Measurements from ENCODE around the gene KCTD12. TPM values are rescaled to one million over a fixed set of nuclear protein-coding genes. Genes with fewer than 3 reads are reported as not detected.
"Not testable (repeated sequence)": the region's sequence is repeated elsewhere in the genome, so short reads cannot be mapped to it uniquely, and the experiment has no call there.

KCTD12 gene
- total RNA-seq, 1 experiment from 2014 or later, result 1.2 TPM

GRCh38 chr13:76903544-76904162 lies 17.4 kb upstream of the KCTD12 start:
- H3K27me3 ChIP-seq (replicated peaks), result no peaks in the 10 kb centered on the region
- H3K9me3 ChIP-seq (replicated peaks), result peaks cover 3% of the 10 kb centered on the region; the same call in 1 of the 2 replicates
- H3K4me3 ChIP-seq, result no peak overlapping the region
- peak; percentile 16 to 50 for DNase-seq (ENCODE audit: low read depth in 1 of 2, low spot score in 2 of 2)
- no peak overlapping the region for H3K27ac ChIP-seq
- H3K36me3 ChIP-seq, result no peaks in the 10 kb centered on the region
- no peaks in the 10 kb centered on the region for H3K4me1 ChIP-seq (replicated peaks)

DNA sequence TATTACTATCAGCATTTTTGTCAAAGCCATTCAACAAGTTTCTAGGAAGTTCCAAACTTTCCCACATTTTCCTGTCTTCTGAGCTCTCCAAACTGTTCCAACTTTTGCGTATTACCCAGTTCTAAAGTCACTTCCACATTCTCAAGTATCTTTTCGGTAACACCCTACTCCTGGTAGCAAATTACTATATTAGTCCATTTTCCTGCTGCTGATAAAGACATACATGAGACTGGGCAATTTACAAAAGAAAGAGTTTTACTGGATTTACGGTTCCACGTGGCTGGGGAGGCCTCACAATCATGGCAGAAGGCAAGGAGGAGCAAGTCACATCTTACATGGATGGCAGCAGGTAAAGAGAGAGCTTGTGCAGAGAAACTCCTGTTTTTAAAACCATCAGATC lies 12.9 kb upstream of the KCTD12 start:
- not testable (repeated sequence) for DNase-seq (ENCODE audit: low read depth in 1 of 2, low spot score in 2 of 2)

DNA sequence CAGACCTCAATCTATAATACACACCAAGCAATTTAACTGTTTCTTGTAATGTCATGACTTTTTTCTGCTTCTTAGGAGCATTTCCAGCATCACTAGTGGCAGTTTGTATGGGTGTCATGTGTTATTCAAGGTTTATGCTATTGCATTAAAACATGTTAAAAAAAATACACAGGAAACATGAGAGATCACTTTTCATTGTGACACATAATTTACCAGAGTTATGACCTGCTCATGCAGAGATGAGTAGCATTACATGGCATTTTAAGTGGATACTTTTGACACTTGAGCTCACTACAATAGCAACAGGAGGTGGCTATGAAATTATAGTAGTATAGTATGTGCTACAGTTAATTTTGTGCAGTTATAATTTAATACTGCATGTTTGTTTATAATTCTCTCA lies 11.0 kb upstream of the KCTD12 start:
- not testable (repeated sequence) for H3K9me3 ChIP-seq (replicated peaks); H3K27ac ChIP-seq; DNase-seq (ENCODE audit: low read depth in 1 of 2, low spot score in 2 of 2); H3K4me1 ChIP-seq (replicated peaks); H3K27me3 ChIP-seq (replicated peaks); H3K4me3 ChIP-seq; H3K36me3 ChIP-seq

More for the DNA sequence above, 12.9 kb upstream of the KCTD12 start:
- H3K9me3 ChIP-seq (replicated peaks); H3K4me1 ChIP-seq (replicated peaks); H3K36me3 ChIP-seq; H3K27me3 ChIP-seq (replicated peaks); H3K27ac ChIP-seq; H3K4me3 ChIP-seq: not testable (repeated sequence)

- Histone ChIP-seq H3K36me3 (no peaks in the 10 kb centered on the region), H3K27me3 (replicated peaks) (no peaks in the 10 kb centered on the region), H3K4me1 (replicated peaks) (no peaks in the 10 kb centered on the region), H3K27ac (no peak overlapping the region), H3K4me3 (no peak overlapping the region), H3K9me3 (replicated peaks) (peaks cover 3% of the 10 kb centered on the region; the same call in 1 of the 2 replicates)
- DNase-seq (ENCODE audit: low read depth in 1 of 2, low spot score in 2 of 2), result no peak
Measured at GRCh38 chr13:76894401-76895110, 8.4 kb upstream of the KCTD12 start.

DNA sequence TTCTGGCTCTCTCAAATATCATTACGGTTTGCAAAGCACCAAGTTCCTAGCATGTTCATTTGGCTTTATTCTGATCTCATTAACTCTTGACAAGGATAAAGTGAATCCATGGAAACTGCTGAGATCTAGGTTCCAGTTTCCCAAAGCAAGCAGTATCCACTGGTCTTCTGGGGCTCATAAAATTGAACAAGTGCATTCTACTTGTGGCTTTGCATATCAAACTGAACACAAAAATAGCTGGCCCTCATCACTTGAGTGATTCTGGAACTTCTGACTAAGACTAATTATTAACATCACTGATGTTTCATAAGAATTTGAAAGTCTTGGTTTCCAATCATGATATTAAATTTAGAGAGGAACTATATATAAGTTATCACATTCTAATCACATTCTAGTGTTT lies 6.3 kb upstream of the KCTD12 start:
- Histone ChIP-seq H3K9me3 (replicated peaks) (no peaks in the 10 kb centered on the region), H3K4me3 (no peak overlapping the region), H3K36me3 (no peaks in the 10 kb centered on the region), H3K27ac (no peak overlapping the region), H3K4me1 (replicated peaks) (no peaks in the 10 kb centered on the region), H3K27me3 (replicated peaks) (0 out of 2 replicates have a peak, but pooled peaks cover 6% of the 10 kb centered on the region)
- no peak for DNase-seq (ENCODE audit: low read depth in 1 of 2, low spot score in 2 of 2)

DNA sequence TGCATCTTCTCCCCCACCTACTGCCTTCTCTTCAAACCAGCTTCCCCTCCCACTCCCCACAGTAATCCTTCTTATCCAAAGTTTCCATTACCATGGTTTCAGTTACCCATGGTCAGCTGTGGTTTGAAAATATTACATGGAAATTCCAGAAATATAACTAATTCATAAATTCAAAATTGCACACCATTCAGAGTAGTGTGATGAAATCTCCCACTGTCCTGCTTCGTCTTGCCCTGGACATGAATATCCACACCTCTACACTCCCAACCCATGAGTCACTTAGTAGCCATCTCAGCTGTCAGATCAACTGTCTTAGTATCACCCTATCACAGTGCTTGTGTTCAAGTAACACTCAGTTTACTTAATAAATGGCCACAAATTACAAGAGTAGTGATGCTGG lies 3.8 kb upstream of the KCTD12 start:
- Histone ChIP-seq H3K4me1 (replicated peaks) (peaks cover 15% of the 10 kb centered on the region), H3K4me3 (no peak overlapping the region), H3K27ac (no peak overlapping the region), H3K9me3 (replicated peaks) (0 out of 2 replicates have a peak, but pooled peaks cover under 1% of the 10 kb centered on the region), H3K27me3 (replicated peaks) (peaks cover 9% of the 10 kb centered on the region; the same call in 1 of the 2 replicates), H3K36me3 (no peaks in the 10 kb centered on the region)
- DNase-seq (ENCODE audit: low read depth in 1 of 2, low spot score in 2 of 2), result no peak

DNA sequence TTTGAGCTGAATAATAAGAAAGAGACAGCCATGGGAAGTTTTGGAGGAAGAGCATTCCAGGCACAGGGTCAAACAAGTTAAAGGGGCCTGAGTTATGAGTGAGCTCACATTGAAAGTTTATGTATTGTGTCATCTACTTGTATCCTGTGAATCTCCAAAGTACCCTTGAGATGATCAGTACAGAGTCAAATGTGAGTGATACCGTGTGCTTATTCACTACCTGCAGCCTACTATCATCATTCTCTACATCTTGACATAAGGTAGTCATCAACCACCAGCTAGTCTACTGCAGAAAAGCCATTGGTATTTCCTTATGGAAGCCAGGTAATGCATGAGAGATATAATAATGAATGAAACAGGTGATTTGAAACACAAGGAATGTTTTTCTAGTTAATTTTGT lies 3.0 kb upstream of the KCTD12 start:
- H3K27me3 ChIP-seq (replicated peaks), result peaks cover 10% of the 10 kb centered on the region; the same call in 1 of the 2 replicates
- H3K4me1 ChIP-seq (replicated peaks), result peaks cover 16% of the 10 kb centered on the region
- no peak overlapping the region for H3K4me3 ChIP-seq
- H3K36me3 ChIP-seq, result no peaks in the 10 kb centered on the region
- no peak overlapping the region for H3K27ac ChIP-seq
- 0 out of 2 replicates have a peak, but pooled peaks cover 2% of the 10 kb centered on the region for H3K9me3 ChIP-seq (replicated peaks)
- no peak for DNase-seq (ENCODE audit: low read depth in 1 of 2, low spot score in 2 of 2)

- Histone ChIP-seq H3K9me3 (replicated peaks) (0 out of 2 replicates have a peak, but pooled peaks cover 2% of the 10 kb centered on the region), H3K27me3 (replicated peaks) (peaks cover 10% of the 10 kb centered on the region)
- DNase-seq (ENCODE audit: low read depth in 1 of 2, low spot score in 2 of 2), result no peak
Measured at GRCh38 chr13:76888421-76888820, 2.2 kb upstream of the KCTD12 start.

GRCh38 chr13:76887076-76887563 lies 915 bp upstream of the KCTD12 start:
- Histone ChIP-seq H3K9me3 (replicated peaks) (0 out of 2 replicates have a peak, but pooled peaks cover 2% of the 10 kb centered on the region), H3K27ac (no peak overlapping the region), H3K4me3 (peak overlapping the region; percentile 46; the same call in 1 of the 2 replicates), H3K36me3 (no peaks in the 10 kb centered on the region), H3K4me1 (replicated peaks) (peaks cover 16% of the 10 kb centered on the region), H3K27me3 (replicated peaks) (peaks cover 10% of the 10 kb centered on the region)
- no peak for DNase-seq (ENCODE audit: low read depth in 1 of 2, low spot score in 2 of 2)

More at GRCh38 chr13:76888421-76888820, 2.2 kb upstream of the KCTD12 start:
- H3K36me3 ChIP-seq, result no peaks in the 10 kb centered on the region
- peaks cover 16% of the 10 kb centered on the region for H3K4me1 ChIP-seq (replicated peaks)
- no peak overlapping the region for H3K4me3 ChIP-seq
- H3K27ac ChIP-seq, result no peak overlapping the region

GRCh38 chr13:76886005-76886291 lies 257 bp downstream of the KCTD12 start:
- Histone ChIP-seq H3K36me3 (no peaks in the 10 kb centered on the region), H3K27ac (no peak overlapping the region), H3K4me1 (replicated peaks) (peaks cover 16% of the 10 kb centered on the region), H3K27me3 (replicated peaks) (peaks cover 10% of the 10 kb centered on the region), H3K9me3 (replicated peaks) (0 out of 2 replicates have a peak, but pooled peaks cover 2% of the 10 kb centered on the region), H3K4me3 (peak overlapping the region; percentile 46)
- no peak for DNase-seq (ENCODE audit: low read depth in 1 of 2, low spot score in 2 of 2)

DNA sequence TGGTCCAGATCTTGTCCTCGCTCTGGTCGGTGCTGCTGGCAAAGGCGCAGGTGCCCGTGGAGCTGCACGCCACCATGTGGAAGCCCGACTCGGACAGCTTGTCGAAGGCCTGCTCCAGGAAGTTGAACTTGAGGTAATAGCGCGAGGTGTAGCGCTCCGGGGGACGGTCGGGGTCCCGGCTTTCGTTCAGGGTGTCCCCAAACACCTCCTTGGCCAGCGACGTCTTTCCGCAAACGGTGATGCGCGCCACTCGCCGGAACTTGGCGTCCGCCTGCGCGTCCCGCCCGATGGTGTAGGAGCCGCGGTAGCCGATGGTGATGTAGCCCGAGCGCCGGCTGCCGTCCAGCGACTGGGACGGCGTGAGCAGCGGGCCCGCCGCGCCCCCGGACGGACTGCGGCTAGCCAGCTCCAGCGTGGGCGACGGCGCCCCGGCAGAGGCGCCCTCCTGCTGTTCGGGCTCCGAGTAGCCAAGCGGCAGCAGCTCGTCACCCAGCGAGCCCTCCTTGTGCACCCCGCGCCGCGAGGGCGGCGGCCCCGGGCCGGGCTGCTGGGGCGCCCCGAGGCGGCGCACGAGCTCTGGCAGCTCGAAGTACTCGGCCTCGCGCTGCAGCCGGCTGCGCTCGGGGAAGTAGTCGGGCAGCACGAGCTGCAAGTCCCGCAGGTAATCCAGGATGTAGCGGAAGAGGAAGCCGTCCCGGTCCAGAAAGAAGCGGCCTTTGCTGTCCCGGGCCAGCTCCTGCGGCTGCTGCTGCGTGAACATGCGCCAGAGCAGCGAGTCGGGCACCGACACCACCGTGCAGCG lies 801 bp downstream of the KCTD12 start:
- no peak overlapping the region for H3K27ac ChIP-seq

DNA sequence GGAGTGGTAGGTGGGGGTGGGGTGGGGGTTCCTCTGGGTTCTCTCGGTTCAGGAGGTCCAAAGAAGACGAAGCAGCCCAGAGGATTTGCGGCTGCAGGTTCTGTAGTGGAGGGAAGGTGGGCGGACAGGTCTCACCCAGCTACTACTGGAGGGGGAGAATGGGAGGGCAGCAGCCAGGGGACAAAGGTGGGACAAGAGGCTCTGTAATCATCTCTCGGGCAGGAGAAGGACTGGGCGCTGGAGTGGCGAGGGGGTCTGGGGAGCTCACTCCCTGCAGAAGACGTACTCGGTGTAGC lies 1.4 kb downstream of the KCTD12 start:
- Histone ChIP-seq H3K4me1 (replicated peaks) (peaks cover 16% of the 10 kb centered on the region), H3K4me3 (peak overlapping the region; percentile 46; the same call in 1 of the 2 replicates), H3K27ac (no peak overlapping the region), H3K9me3 (replicated peaks) (0 out of 2 replicates have a peak, but pooled peaks cover 2% of the 10 kb centered on the region), H3K36me3 (no peaks in the 10 kb centered on the region), H3K27me3 (replicated peaks) (peaks cover 10% of the 10 kb centered on the region)
- DNase-seq (ENCODE audit: low read depth in 1 of 2, low spot score in 2 of 2), result no peak

More for the DNA sequence above, 801 bp downstream of the KCTD12 start:
- Histone ChIP-seq H3K4me3 (peak overlapping the region; percentile 46), H3K4me1 (replicated peaks) (peaks cover 16% of the 10 kb centered on the region), H3K9me3 (replicated peaks) (0 out of 2 replicates have a peak, but pooled peaks cover 2% of the 10 kb centered on the region), H3K36me3 (no peaks in the 10 kb centered on the region), H3K27me3 (replicated peaks) (peaks cover 10% of the 10 kb centered on the region)
- peak; percentile 43 to 44 for DNase-seq (ENCODE audit: low read depth in 1 of 2, low spot score in 2 of 2)

DNA sequence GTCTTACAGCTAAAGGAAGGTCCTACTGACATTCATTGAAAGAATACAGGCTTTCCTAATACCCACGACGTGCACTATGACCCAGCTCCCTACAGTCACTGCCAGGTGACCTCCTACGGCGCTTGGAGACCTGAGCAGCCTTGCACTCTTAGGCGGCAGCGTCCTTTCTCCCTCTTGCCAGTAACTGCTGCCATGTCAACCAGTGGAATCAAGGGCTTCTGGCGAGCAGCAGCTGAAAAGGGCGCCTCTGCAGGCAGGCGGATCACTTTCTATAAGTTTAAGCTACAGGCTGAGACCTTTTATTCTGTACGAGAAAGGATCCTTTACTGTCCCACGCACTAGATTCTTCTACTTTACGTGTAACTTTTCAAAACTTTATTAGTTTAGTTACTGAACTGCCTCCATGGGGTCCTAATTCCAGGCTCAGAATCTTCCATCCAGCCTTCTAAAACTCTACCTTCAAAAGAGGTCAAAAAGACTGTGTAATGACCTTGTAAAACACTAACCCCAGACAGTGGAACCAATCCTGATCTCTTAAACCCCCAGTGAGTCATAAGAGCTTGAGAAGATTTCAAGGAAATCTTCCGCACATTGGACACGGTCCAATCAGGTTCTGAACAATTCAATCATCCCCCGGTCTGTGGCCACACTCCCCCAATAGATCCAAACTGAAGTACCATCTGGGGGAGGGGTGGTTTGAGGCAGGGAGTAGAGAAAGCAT lies 1.9 kb downstream of the KCTD12 start:
- DNase-seq (ENCODE audit: low read depth in 1 of 2, low spot score in 2 of 2), result no peak
- H3K27ac ChIP-seq, result no peak overlapping the region
- H3K27me3 ChIP-seq (replicated peaks), result peaks cover 10% of the 10 kb centered on the region
- no peaks in the 10 kb centered on the region for H3K36me3 ChIP-seq
- H3K4me3 ChIP-seq, result no peak overlapping the region
- H3K4me1 ChIP-seq (replicated peaks), result peaks cover 16% of the 10 kb centered on the region
- 0 out of 2 replicates have a peak, but pooled peaks cover 2% of the 10 kb centered on the region for H3K9me3 ChIP-seq (replicated peaks)
